MM.1S (cell line): ENCODE data around the gene INPP5D.

Experiments
- DNase-seq: peaks from one replicate; pipeline ENCODE4 v3.0.0-alpha.2; 2015
- H2AFZ ChIP-seq: fragments of 300-600 bp; sonication (generic); 2 replicates; pipeline ENCODE4 v1.6.0; 2016; ENCODE audit warnings: antibody characterized with exemption, low read length
- H3F3A ChIP-seq: fragments of 300-600 bp; sonication (generic); 2 replicates; pipeline ENCODE4 v1.6.1; 2016; ENCODE audit warnings: mild to moderate bottlenecking, antibody characterized with exemption, low read length, moderate library complexity, mixed read lengths; ENCODE audit not compliant: insufficient read depth
- H3K27ac ChIP-seq: fragments of 300-600 bp; sonication (generic); 2 replicates; pipeline ENCODE4 v1.5.1; 2016; ENCODE audit warnings: mild to moderate bottlenecking, low read length
- H3K27me3 ChIP-seq: fragments of 300-600 bp; sonication (generic); replicated peaks from 2 replicates; pipeline ENCODE4 v1.6.0; 2016; ENCODE audit warnings: low read length; ENCODE audit not compliant: insufficient read depth
- H3K36me3 ChIP-seq: fragments of 300-600 bp; sonication (generic); replicated peaks from 2 replicates; pipeline ENCODE4 v1.6.1; 2016; ENCODE audit warnings: mild to moderate bottlenecking, low read length, mixed read lengths; ENCODE audit not compliant: insufficient read depth
- H3K4me1 ChIP-seq: fragments of 300-600 bp; sonication (generic); 2 replicates; pipeline ENCODE4 v1.6.1; 2016; ENCODE audit warnings: low read length, mixed read lengths
- H3K4me2 ChIP-seq: fragments of 300-600 bp; sonication (generic); 2 replicates; pipeline ENCODE4 v1.6.0; 2016; ENCODE audit warnings: low read depth, low read length
- H3K4me3 ChIP-seq: fragments of 300-600 bp; sonication (generic); 2 replicates; pipeline ENCODE4 v1.5.1; 2016; ENCODE audit warnings: low read length, mixed read lengths
- H3K79me2 ChIP-seq: fragments of 300-600 bp; sonication (generic); 2 replicates; pipeline ENCODE4 v1.6.1; 2016; ENCODE audit warnings: mixed run types, low read length, mixed read lengths
- H3K9ac ChIP-seq: fragments of 300-600 bp; sonication (generic); 2 replicates; pipeline ENCODE4 v1.6.1; 2016; ENCODE audit warnings: low read length, mixed read lengths
- H3K9me2 ChIP-seq: fragments of 300-600 bp; sonication (generic); replicated peaks from 2 replicates; pipeline ENCODE4 v1.6.1; 2016; ENCODE audit warnings: mild to moderate bottlenecking, low read length, mixed read lengths; ENCODE audit not compliant: insufficient read depth
- H3K9me3 ChIP-seq: fragments of 300-600 bp; sonication (generic); replicated peaks from 2 replicates; pipeline ENCODE4 v1.6.1; 2016; ENCODE audit warnings: mild to moderate bottlenecking, low read length, mixed read lengths; ENCODE audit not compliant: insufficient read depth
- H4K20me1 ChIP-seq: fragments of 300-600 bp; sonication (generic); 2 replicates; pipeline ENCODE4 v1.6.1; 2016; ENCODE audit warnings: mild to moderate bottlenecking, low read length, moderate library complexity, mixed read lengths; ENCODE audit not compliant: insufficient read depth
- EZH2 ChIP-seq: fragments of 300-600 bp; sonication (generic); optimal IDR thresholded peaks from 2 replicates; pipeline ENCODE3; 2017; ENCODE audit warnings: low read depth, mild to moderate bottlenecking, antibody characterized with exemption, low read length, mixed read lengths
- EZH2phosphoT487 ChIP-seq: fragments of 300-600 bp; sonication (generic); IDR thresholded peaks from 2 replicates; pipeline ENCODE4 v1.6.1; 2018; ENCODE audit warnings: antibody characterized with exemption, low read length
- TF ChIP-seq, protein P1 (sequence below): fragments of 300-600 bp; sonication (generic); IDR thresholded peaks from 2 replicates; pipeline ENCODE4 v1.5.1; 2016; ENCODE audit warnings: antibody characterized with exemption, low read length, mixed read lengths

Gene INPP5D

DNA sequence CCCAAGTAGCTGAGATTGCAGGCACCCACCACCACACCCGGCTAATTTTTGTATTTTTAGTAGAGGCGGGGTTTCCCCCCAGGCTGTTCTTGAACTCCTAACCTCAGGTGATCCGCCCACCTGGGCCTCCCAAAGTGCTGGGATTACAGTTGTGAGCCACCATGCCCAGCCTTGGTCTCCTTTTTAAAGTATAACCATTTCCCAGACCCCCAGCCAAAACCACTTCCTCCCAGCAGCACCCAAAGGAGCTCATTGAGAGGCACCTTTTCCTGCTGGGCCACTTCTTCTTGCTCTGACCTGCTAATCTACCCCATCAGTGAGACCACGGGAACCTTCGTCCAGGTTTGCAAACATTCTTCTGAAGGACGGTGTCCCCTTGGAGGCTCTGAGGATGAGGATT lies 69.9 kb downstream of the INPP5D start:
- Histone ChIP-seq H3K4me2 (no peak overlapping the region), H3K36me3 (no peaks in the 10 kb centered on the region), H3F3A (no peaks in the 10 kb centered on the region), H3K4me1 (no peaks in the 10 kb centered on the region), H3K9ac (no peak overlapping the region), H3K9me2 (no peaks in the 10 kb centered on the region), H4K20me1 (no peaks in the 10 kb centered on the region), H3K27me3 (no peaks in the 10 kb centered on the region), H3K4me3 (no peak overlapping the region), H2AFZ (no peak overlapping the region), H3K27ac (no peak overlapping the region), H3K9me3 (no peaks in the 10 kb centered on the region), H3K79me2 (no peaks in the 10 kb centered on the region)
- TF ChIP-seq EZH2 (no peak), EZH2phosphoT487 (no peak)
- TF ChIP-seq, protein P1, sequence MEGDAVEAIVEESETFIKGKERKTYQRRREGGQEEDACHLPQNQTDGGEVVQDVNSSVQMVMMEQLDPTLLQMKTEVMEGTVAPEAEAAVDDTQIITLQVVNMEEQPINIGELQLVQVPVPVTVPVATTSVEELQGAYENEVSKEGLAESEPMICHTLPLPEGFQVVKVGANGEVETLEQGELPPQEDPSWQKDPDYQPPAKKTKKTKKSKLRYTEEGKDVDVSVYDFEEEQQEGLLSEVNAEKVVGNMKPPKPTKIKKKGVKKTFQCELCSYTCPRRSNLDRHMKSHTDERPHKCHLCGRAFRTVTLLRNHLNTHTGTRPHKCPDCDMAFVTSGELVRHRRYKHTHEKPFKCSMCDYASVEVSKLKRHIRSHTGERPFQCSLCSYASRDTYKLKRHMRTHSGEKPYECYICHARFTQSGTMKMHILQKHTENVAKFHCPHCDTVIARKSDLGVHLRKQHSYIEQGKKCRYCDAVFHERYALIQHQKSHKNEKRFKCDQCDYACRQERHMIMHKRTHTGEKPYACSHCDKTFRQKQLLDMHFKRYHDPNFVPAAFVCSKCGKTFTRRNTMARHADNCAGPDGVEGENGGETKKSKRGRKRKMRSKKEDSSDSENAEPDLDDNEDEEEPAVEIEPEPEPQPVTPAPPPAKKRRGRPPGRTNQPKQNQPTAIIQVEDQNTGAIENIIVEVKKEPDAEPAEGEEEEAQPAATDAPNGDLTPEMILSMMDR = no peak
- no peak for DNase-seq

DNA sequence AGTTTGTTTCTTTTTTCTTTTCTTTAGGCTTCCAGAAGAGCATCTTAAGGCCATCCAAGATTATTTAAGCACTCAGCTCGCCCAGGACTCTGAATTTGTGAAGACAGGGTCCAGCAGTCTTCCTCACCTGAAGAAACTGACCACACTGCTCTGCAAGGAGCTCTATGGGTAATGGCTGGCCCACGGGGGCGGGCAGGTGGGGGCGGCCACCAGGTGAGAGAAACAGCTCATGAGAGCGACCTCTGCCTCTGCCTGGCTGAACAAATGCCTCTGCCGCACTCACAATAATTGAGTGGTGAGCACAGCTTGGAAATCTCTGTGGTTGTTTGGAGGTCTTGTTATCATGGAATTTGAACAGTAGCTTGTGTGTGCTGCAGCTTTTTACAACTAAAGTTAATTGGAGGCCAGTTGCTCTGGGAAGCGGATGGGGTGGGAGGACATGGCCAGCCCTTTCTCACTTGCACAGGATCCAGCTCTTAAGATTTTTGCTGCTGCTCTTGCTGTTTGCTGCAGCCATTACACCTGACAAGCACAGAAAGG lies 70.4 kb downstream of the INPP5D start:
- Histone ChIP-seq H3K79me2 (no peaks in the 10 kb centered on the region), H3K36me3 (no peaks in the 10 kb centered on the region), H3K27ac (no peak overlapping the region)

DNA sequence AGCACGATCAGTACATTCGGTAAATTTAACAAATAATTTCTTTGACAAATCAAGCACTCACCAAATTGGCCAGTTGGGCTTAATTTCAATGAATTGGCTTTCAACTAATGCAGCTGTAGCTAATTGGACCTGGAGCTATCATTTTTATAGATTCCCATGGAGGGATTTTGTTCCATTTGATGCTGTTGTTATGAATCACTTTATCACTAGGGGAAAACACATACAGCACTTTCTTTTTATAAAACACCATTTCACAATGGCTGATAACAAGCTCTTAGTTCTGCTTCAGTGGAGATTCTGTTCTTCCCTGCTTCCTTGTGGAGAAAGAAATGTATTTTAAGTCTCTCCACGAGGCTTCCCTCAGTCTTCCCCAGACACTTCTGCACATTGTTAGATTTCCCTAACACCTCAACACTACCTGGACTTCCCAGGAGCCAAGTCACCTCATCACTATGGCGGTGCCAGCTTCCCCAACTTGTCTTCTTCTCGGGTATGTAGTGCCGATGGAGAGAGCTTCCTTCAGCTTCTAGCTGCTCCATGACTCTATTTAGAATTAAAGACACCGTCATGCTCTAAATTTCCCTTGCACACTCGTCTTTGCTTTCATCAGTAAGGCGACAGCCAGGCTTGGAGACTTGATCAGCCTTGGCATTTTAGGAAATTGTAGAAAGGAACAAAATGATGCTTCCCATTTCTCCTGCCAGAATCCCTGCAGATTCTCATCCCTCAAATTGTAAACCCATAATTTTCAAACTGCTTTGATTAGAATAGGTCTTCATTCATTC lies 72.0 kb downstream of the INPP5D start:
- H3K4me3 ChIP-seq = no peak overlapping the region
- H3K27ac ChIP-seq = no peak overlapping the region
- TF ChIP-seq, protein P1 = no peak
- TF ChIP-seq EZH2 = no peak
- no peak for TF ChIP-seq EZH2phosphoT487
- H3K4me2 ChIP-seq = no peak overlapping the region
- no peak for DNase-seq
- no peaks in the 10 kb centered on the region for H3K36me3 ChIP-seq
- H3K27me3 ChIP-seq = no peaks in the 10 kb centered on the region
- H4K20me1 ChIP-seq = no peaks in the 10 kb centered on the region
- no peak overlapping the region for H2AFZ ChIP-seq
- H3K79me2 ChIP-seq = no peaks in the 10 kb centered on the region
- H3K9ac ChIP-seq = no peak overlapping the region
- no peaks in the 10 kb centered on the region for H3K9me2 ChIP-seq
- H3F3A ChIP-seq = no peaks in the 10 kb centered on the region
- H3K4me1 ChIP-seq = no peaks in the 10 kb centered on the region
- H3K9me3 ChIP-seq = no peaks in the 10 kb centered on the region

More for the DNA sequence above, 70.4 kb downstream of the INPP5D start:
- no peak for DNase-seq
- H3K9me3 ChIP-seq = no peaks in the 10 kb centered on the region
- no peaks in the 10 kb centered on the region for H3K9me2 ChIP-seq
- TF ChIP-seq EZH2phosphoT487 (no peak), EZH2 (no peak)
- TF ChIP-seq, protein P1 = no peak
- no peaks in the 10 kb centered on the region for H4K20me1 ChIP-seq
- H3K4me1 ChIP-seq = no peaks in the 10 kb centered on the region
- H3K4me2 ChIP-seq = no peak overlapping the region
- H3F3A ChIP-seq = no peaks in the 10 kb centered on the region
- H2AFZ ChIP-seq = no peak overlapping the region
- H3K27me3 ChIP-seq = no peaks in the 10 kb centered on the region
- H3K9ac ChIP-seq = no peak overlapping the region
- H3K4me3 ChIP-seq = no peak overlapping the region
